GM12801 (cell line): ENCODE results near the gene TMA7B.

ENCODE experiments used
- TF ChIP-seq, protein P1 (sequence below): IDR thresholded peaks from one replicate; pipeline ENCODE4 v1.5.1; 2011; ENCODE audit warnings: control low read depth; ENCODE audit not compliant: insufficient read length; ENCODE audit errors: extremely low read depth

Gene TMA7B

DNA sequence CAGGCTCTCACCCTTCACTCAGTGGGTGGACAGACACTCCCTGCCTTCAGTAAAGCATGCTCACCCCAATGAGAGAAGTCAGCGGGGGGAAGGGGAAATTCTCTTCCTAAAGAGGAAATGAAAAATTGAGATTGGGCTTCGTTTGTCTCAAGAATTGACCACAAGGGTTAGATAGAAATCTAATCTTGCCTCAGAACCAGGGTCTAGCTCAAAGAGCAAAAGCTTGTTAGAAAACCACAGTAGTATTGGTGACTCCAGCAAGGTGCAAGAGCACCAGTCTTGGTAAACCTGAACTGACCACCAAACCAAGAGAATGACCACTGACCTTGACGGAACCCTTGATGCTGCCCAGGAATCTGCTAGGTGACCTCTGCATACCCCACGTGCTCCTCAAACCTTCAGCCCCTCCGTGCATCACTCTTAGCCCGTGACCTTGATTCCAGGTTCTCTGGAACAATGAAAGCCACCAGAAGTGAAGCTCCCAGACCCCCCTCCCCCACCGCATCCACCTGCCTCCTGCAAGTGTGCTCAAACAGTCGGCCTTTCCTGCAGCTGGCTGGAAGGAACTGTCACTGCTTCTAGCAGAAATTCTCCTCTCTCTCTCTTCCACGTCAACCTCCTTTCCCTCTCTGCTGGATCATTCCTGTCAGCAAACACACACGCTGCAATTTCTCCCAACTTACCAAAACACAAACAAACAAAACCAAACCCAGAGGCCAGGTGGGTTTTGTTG lies 3.1 kb upstream of the TMA7B start:
- TF ChIP-seq, protein P1, sequence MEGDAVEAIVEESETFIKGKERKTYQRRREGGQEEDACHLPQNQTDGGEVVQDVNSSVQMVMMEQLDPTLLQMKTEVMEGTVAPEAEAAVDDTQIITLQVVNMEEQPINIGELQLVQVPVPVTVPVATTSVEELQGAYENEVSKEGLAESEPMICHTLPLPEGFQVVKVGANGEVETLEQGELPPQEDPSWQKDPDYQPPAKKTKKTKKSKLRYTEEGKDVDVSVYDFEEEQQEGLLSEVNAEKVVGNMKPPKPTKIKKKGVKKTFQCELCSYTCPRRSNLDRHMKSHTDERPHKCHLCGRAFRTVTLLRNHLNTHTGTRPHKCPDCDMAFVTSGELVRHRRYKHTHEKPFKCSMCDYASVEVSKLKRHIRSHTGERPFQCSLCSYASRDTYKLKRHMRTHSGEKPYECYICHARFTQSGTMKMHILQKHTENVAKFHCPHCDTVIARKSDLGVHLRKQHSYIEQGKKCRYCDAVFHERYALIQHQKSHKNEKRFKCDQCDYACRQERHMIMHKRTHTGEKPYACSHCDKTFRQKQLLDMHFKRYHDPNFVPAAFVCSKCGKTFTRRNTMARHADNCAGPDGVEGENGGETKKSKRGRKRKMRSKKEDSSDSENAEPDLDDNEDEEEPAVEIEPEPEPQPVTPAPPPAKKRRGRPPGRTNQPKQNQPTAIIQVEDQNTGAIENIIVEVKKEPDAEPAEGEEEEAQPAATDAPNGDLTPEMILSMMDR = no peak

DNA sequence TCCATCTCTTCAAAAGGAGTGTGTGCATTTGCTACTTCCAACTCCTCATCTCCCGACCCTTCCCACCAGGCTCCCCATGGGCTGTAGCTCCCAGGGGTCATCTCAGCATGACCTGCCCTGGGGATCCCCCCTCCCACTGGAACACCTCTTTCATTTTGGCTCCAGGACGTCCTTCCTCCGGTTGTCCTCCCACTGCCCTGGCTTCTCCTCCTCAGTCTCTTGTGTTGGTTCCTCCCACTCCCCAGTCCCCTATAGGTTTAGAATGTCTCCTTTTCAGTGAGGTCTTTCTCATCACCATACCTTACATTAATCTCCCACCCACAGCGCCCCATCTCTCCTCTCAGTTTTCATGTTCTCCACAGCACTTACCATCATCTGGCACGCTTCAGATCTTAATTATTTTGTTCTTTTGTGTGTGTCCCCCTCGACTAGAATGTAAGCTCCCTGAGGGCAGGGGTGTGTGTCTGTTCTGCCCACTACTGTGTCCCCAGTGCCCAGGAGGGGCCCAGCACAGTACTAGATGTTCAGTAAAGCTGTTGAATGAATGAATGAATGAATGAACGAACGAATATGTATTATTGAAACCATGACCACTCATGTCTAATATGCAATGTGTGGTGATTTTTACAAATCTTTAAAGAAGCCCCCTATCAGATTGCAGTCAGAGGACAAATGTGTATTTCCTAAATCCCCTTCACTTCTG lies 2.0 kb upstream of the TMA7B start:
- TF ChIP-seq, protein P1 = no peak

DNA sequence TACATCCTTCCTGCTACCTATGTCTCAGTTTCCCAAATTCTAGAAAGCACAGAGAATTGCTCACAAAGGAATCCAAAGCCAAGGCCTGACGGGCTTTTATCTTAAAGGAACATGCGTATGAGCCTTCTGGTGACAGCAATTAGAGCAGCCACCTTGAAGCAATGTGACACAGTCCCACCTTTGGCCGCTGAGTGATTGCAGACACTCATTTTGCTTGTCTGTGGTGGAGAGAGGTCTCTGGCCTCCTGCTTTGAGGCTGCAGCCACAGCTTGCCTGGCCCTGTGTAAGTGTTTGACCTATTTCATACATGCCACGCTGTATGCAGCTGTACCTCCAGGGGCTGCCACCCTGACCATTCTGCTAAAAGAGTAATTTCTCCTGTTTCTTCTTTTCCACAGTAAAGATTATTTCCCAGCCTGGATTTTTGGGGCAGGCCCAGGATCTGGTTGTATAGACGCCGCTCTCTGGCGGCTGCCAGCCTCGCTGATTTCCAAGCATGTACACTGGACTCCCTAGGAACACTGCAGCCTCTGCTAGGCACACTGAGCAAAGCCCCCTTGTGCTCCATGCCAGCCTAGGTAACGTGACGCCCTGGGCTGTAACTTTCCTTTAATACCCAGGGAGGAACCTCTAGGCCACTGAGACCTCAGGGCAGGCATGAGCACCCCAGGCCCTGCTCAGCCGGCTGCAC lies 1.1 kb upstream of the TMA7B start:
- TF ChIP-seq, protein P1 = no peak

DNA sequence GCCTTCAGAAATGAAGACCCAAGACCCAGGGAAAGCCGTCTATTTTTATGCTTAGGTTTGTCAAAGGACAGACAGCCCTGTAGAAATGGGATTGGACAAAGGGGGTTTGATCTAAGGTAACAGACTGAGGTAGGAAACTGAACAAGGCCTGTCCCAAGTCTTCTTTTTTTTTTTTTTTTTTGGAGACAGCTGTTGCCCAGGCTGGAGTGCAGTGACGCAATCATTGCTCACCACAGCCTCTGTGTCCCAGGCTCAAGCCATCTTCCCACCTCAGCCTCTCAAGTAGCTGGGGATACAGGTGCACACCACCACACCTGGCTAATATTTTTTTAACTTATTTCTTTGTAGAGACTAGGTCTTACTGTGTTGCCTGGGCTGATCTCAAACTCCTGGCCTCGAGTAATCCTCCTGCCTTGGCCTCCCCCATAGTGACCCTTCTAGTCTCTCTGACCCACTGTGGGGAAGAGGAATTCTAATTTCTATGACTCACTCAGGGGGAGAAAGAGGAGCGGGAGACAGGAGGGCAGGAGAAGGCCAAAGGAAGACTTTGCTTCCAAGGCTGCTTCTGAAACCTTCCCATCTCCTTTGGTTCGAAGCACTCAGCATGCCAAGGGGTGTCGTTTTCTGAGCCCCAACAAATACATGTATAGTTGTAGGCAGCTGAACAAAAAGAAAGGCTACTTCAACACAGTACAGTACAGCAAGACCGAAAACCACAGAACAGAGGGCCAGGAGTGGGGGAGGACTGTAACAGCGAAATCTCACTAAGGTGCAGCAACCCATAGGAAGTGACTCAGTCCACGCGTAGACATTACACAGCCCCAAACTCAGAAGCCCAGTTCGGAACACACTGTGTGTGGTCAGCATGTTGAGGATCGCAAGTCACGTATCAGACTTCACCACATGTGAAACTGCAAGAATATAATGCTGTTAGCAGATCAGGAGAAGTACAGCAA lies 872 bp downstream of the TMA7B start:
- TF ChIP-seq, protein P1 = no peak

DNA sequence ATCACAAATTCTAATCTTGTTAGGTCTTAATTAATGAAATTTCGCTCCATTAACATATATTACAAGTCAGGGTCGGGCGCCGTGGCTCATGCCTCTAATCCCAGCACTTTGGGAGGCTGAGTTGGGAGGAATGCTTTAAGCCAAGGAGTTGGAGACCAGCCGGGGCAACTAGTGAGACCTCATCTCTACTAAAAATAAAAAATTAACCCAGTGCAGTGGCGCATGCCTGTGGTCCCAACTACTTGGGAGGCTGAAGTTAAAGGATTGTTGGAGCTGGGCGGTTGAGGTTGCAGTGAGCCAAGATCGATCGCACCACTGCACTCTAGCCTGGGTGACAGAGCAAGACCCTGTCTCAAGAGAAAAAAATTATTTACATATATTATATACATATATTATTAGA lies 1.9 kb downstream of the TMA7B start:
- TF ChIP-seq, protein P1 = no peak

DNA sequence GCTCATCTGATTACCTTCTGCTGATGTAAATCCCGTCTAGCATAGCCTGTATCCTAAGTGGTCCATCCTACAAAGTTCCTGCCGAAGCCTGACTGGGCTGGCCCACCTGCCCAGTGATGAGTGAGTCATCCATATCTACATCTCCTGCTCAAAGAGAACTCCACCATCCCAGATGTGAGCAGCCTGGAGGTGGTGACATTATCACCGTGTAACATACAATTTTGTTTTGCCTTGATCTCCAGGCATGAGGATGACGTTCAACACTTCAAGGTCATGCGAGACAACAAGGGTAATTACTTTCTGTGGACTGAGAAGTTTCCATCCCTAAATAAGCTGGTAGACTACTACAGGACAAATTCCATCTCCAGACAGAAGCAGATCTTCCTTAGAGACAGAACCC lies 5.6 kb downstream of the TMA7B start:
- TF ChIP-seq, protein P1 = no peak
